ENCODE data around the gene SLPI.

DNA sequence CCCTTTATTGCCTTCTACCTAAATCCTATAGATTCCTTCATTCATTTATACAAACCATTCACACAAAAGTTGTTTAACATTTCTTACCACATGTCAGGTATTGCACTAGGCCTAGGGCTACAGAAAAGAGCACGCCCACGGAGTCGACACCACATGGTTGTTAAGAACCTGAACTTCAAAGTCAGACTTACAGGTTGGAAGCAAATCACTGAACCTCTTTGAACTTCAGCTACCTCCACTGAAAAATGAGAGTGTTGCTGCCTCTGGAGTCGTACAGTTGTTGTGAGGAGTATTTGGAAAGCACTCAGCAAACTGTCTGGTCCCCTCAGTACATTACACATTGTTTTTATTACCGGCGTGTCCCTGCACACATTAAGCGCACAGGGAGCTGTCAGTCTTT lies 3.3 kb upstream of the SLPI start:
- TF ChIP-seq, protein P1, sequence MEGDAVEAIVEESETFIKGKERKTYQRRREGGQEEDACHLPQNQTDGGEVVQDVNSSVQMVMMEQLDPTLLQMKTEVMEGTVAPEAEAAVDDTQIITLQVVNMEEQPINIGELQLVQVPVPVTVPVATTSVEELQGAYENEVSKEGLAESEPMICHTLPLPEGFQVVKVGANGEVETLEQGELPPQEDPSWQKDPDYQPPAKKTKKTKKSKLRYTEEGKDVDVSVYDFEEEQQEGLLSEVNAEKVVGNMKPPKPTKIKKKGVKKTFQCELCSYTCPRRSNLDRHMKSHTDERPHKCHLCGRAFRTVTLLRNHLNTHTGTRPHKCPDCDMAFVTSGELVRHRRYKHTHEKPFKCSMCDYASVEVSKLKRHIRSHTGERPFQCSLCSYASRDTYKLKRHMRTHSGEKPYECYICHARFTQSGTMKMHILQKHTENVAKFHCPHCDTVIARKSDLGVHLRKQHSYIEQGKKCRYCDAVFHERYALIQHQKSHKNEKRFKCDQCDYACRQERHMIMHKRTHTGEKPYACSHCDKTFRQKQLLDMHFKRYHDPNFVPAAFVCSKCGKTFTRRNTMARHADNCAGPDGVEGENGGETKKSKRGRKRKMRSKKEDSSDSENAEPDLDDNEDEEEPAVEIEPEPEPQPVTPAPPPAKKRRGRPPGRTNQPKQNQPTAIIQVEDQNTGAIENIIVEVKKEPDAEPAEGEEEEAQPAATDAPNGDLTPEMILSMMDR (IDR thresholded peaks at IDR 0.05; ENCODE audit: low read depth, low read length, poor library complexity, severe bottlenecking), result no peak
- no peak for TF ChIP-seq EZH2phosphoT487 (IDR thresholded peaks at IDR 0.05; ENCODE audit: borderline replicate concordance, low read length)
